Fibroblast of the aortic adventitia (primary cell): ENCODE results near the gene LSS. TPM values are rescaled to one million over a fixed set of nuclear protein-coding genes. Genes with fewer than 3 reads are reported as not detected.
"Not testable (repeated sequence)": the region's sequence is repeated elsewhere in the genome, so short reads cannot be mapped to it uniquely, and the experiment has no call there.

ENCODE experiments used
- DNase-seq: peaks from one replicate; pipeline ENCODE4 v3.0.0-alpha.2; 2010; ENCODE audit warnings: low read depth
- H3K4me3 ChIP-seq: 2 replicates; pipeline ENCODE4 v1.5.1; 2011; ENCODE audit warnings: low read depth, mild to moderate bottlenecking, control low read depth, low read length, moderate library complexity
- total RNA-seq: library from RNA; depleted of rRNA; stranded (reverse); fragments of >200 nt; gene quantifications from 2 replicates; pipeline ENCODE4 v1.2.3, GENCODE V29; 2012; ENCODE audit warnings: low replicate concordance
- TF ChIP-seq, protein P1 (sequence below): IDR thresholded peaks from 2 replicates; pipeline ENCODE4 v1.5.1; 2011; ENCODE audit warnings: mild to moderate bottlenecking, low read length, control low read depth, inconsistent platforms; ENCODE audit not compliant: insufficient read depth

Gene LSS
- total RNA-seq, 1 donor = 67.2 TPM

DNA sequence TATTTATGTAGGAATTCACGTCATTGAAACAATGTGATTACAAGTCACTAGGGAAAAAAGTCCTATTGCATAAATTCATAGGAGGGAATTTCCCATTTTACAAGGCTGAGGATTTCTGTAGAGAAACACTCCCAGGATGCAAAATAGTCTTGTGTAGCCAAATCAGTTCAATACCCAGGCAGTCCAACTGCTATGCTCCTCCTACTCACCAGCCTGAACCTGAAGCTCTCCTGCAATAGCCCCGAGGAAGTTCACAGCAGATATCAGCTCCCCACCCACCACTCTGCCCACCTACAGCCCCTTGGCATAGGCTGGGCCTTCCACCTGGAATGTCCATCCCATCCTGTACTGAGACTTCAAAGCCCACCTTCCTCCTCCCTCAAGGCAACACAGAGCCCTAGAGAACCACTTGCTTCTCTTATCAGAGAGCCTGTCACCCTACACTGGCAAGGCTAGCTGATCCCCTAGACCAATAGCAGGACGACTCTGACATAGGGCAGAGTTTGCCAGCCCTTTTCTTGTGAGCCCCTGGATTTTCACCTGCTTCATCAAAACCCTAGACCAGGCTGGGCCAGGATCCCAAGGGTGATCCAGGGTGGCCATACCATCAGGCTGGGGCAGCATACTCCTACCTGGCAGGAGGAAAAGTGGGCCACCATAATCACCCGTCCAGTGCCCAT, 1.5 kb downstream of the LSS start:
- DNase-seq = peak; percentile 89
- peak overlapping the region; percentile 92 for H3K4me3 ChIP-seq
- TF ChIP-seq, protein P1, sequence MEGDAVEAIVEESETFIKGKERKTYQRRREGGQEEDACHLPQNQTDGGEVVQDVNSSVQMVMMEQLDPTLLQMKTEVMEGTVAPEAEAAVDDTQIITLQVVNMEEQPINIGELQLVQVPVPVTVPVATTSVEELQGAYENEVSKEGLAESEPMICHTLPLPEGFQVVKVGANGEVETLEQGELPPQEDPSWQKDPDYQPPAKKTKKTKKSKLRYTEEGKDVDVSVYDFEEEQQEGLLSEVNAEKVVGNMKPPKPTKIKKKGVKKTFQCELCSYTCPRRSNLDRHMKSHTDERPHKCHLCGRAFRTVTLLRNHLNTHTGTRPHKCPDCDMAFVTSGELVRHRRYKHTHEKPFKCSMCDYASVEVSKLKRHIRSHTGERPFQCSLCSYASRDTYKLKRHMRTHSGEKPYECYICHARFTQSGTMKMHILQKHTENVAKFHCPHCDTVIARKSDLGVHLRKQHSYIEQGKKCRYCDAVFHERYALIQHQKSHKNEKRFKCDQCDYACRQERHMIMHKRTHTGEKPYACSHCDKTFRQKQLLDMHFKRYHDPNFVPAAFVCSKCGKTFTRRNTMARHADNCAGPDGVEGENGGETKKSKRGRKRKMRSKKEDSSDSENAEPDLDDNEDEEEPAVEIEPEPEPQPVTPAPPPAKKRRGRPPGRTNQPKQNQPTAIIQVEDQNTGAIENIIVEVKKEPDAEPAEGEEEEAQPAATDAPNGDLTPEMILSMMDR = no peak

DNA sequence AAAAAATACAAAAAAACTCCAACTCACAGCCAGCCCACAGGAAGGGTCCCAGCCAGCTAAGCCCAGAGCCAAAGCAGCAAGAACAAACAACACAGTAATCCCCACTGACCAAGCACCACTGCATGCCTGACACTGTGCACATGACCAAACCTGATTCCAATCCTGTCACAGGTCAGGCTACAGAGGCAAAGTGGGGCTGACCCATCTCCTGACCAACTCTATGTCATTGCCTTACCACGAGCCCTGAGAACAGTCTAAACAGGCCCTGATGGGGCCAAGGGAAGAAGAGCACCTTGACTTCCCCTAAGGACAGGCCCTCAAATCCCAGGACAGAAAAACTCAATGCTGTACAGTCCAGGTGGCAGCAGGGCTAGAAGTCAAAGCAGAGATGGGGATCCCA, 2.4 kb downstream of the LSS start:
- DNase-seq = peak; percentile 29
- peak overlapping the region; percentile 92 for H3K4me3 ChIP-seq

DNA sequence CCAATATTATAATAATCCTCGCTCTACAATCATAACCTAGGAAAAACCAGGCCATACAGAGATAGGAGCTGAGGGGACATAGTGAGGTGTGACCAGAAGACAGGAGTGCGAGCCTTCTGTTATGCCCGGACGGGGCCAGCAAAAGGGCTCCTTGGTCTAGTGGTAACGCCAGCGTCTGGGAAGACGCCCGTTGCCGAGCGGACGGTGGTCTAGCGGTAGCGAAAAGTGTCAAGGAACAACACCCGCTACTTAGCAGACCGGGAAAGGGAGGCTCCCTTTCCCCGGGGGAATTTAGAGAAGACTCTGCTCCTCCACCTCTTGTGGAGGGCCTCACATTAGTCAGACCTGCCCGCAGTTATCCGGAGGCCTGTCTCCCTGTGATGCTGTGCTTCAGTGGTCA, 4.9 kb downstream of the LSS start:
- not testable (repeated sequence) for H3K4me3 ChIP-seq, DNase-seq

More for the DNA sequence above, 2.4 kb downstream of the LSS start:
- TF ChIP-seq, protein P1 = no peak

DNA sequence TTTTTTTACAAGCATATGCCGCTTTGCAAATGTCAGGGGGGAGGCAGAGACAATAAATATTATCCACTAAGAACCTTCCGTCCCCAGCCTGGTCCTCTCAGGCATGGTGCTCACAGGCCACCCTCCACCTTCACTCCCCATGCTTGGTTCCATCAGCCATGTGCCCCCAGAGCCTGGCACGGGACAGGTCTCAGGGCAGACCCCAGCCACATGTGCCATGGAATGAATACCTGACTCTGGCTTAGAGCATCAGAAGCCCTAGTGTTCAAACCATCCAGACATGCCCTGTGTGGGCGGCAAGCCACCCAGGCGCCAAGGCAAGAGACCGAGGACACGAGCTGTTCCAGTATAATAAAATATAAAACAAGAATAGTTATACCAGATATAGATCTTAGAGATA, 5.4 kb downstream of the LSS start:
- no peak for DNase-seq
- H3K4me3 ChIP-seq = no peak overlapping the region
- TF ChIP-seq, protein P1 = no peak

DNA sequence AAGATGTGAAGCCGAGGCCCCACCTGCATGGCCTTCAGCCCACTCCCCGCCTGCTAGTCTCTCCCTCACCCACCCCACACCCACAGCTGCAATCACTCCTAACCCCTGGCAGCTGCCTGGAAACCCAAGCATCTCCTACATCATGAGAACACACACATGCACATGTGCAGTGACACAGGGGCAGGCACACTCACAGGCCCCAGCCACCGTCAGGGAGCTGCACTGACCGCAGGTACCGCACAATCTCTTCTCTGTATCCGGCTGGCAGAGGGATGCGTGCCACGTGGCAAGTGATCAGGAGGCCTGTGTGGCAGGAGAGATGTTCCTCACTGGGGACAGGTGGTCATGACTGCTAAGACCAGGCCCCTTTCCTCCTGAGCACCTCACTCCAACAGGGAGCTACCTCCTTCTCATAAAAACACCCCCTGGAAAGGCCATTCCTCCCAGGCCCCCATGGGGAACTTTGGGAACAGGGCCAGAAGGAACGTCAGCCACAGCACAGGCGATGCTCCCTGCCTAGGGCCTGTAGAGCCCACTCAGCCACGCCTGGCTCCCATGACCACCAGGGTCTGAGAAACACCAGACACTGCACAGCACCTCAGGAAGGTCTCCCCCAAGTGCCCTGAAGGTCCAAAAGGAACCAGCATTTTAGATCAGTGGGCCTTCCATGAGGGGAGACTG, 6.0 kb downstream of the LSS start:
- DNase-seq = no peak
- H3K4me3 ChIP-seq = no peak overlapping the region
- TF ChIP-seq, protein P1 = no peak

DNA sequence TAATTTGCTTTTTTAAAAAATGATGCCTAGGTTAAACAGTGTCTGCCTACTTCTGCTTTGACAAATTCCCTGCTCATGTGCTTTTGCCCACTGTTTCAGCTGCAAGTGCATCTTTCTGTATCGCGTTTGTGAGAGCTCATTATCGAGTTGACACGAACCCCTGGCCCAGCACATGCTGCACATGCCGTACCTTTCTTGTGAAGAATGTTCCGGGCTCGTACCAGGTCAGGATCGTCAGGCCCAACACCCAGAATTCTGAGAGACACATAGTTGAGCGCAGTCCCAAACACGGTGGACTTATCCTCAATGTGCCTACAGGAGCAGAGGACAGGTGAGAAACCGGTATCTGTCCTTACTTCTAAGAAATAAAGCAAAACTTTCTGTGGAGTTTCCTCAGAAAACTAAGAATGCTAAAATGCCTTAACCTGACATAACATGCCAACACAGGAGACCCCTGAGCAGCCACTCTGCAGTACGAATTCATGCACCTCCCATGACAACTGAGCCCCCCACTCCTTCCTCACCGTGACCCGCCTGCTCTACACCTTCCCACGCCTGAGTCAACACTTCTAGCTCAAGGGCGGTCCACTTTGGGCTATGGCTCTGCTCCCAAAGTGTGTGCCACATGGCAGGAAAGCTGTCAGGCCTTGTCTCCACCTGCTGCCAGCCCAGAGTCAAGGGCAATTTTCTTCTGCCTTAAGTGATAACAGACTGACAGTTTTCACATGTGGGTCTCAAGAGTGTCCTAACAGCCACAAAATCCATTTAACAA, 6.7 kb downstream of the LSS start:
- no peak for DNase-seq
- H3K4me3 ChIP-seq = no peak overlapping the region
- TF ChIP-seq, protein P1 = no peak

DNA sequence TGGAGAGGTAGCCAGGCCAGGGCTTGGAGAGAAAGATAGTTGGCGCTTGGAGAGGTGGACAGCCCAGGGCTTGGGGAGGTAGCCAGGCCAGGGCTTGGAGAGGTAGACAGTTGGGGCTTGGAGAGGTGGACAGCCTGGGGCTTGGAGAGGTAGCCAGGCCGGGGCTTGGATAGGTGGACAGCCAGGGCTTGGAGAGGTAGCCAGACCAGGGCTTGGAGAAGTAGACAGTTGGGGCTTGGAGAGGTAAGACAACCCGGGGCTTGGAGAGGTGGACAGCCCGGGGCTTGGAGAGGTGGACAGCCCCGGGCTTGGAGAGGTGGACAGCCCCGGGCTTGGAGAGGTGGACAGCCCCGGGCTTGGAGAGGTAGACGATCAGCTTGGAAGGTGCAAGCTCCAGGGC, 7.7 kb downstream of the LSS start:
- no peak for DNase-seq
- no peak overlapping the region for H3K4me3 ChIP-seq
- TF ChIP-seq, protein P1 = no peak
